ENCODE data around the gene SPDYE9. TPM values are rescaled to one million over a fixed set of nuclear protein-coding genes. Genes with fewer than 3 reads are reported as not detected.
"Not testable (repeated sequence)": the region's sequence is repeated elsewhere in the genome, so short reads cannot be mapped to it uniquely, and the experiment has no call there.

SPDYE9 gene
- total RNA-seq (2014; rRNA removed; shearing (Covaris generic)): not detected in 2 replicates
- not detected in 2 replicates for total RNA-seq (2022)
- not detected for Bru-seq, nascent RNA
- not detected for BruChase-seq, experiment 1, labeled RNA remaining after a 6-hour chase
- not detected for BruChase-seq, experiment 2, labeled RNA remaining after a 2-hour chase
- long read RNA-seq, partial matches to known transcripts: 0 of 25 reads
- long read RNA-seq, other reads (novel, unspliced or antisense): 25 of 25 reads

- DNase-seq (ENCODE audit: low spot score); H3K4me2 ChIP-seq (ENCODE audit: low read length); H3K27ac ChIP-seq (ENCODE audit: low read depth, low read length, poor library complexity, severe bottlenecking); H3K4me1 ChIP-seq (ENCODE audit: insufficient read depth, low read length, poor library complexity, severe bottlenecking); H3K36me3 ChIP-seq (ENCODE audit: insufficient read depth, low read length); CTCF ChIA-PET (ENCODE audit: unreplicated experiment); H2AFZ ChIP-seq (ENCODE audit: low read length); H3K4me3 ChIP-seq (ENCODE audit: low read depth, low read length, poor library complexity, severe bottlenecking); POLR2A ChIA-PET; H3K79me2 ChIP-seq (ENCODE audit: insufficient read depth, low read depth, low read length); H3K9me3 ChIP-seq (ENCODE audit: low read length); intact Hi-C loops (cut with micrococcal nuclease; ENCODE audit: unreplicated experiment); H4K20me1 ChIP-seq (ENCODE audit: insufficient read depth, low read length); H3K9me2 ChIP-seq (ENCODE audit: insufficient read depth, low read length); BruUV-seq (replicated peaks): not testable (repeated sequence)
Measured at GRCh38 chr7:73085938-73086337, at the start of gene SPDYE9. Gene SPDYE9 (minus strand): TSS chr7:73086038. CDS start chr7:73084238, 1,800 bp downstream.

- H3K36me3 ChIP-seq (ENCODE audit: insufficient read depth, low read length); intact Hi-C loops (cut with micrococcal nuclease; ENCODE audit: unreplicated experiment); H3K9me2 ChIP-seq (ENCODE audit: insufficient read depth, low read length); H4K20me1 ChIP-seq (ENCODE audit: insufficient read depth, low read length); H3K27ac ChIP-seq (ENCODE audit: low read depth, low read length, poor library complexity, severe bottlenecking); H3K4me2 ChIP-seq (ENCODE audit: low read length); H3K4me3 ChIP-seq (ENCODE audit: low read depth, low read length, poor library complexity, severe bottlenecking); H2AFZ ChIP-seq (ENCODE audit: low read length); CTCF ChIA-PET (ENCODE audit: unreplicated experiment); H3K4me1 ChIP-seq (ENCODE audit: insufficient read depth, low read length, poor library complexity, severe bottlenecking); POLR2A ChIA-PET; H3K9me3 ChIP-seq (ENCODE audit: low read length); BruUV-seq (replicated peaks); DNase-seq (ENCODE audit: low spot score); H3K79me2 ChIP-seq (ENCODE audit: insufficient read depth, low read depth, low read length): not testable (repeated sequence)
Measured at GRCh38 chr7:73134866-73135265, 49.0 kb upstream of the SPDYE9 start.

GRCh38 chr7:73132651-73133217 lies 46.9 kb upstream of the SPDYE9 start:
- H3K9me2 ChIP-seq (ENCODE audit: insufficient read depth, low read length); CTCF ChIA-PET (ENCODE audit: unreplicated experiment); POLR2A ChIA-PET; DNase-seq (ENCODE audit: low spot score); H3K36me3 ChIP-seq (ENCODE audit: insufficient read depth, low read length); H3K4me1 ChIP-seq (ENCODE audit: insufficient read depth, low read length, poor library complexity, severe bottlenecking); BruUV-seq (replicated peaks); H2AFZ ChIP-seq (ENCODE audit: low read length); H3K4me2 ChIP-seq (ENCODE audit: low read length); H3K9me3 ChIP-seq (ENCODE audit: low read length); H4K20me1 ChIP-seq (ENCODE audit: insufficient read depth, low read length); H3K4me3 ChIP-seq (ENCODE audit: low read depth, low read length, poor library complexity, severe bottlenecking); intact Hi-C loops (cut with micrococcal nuclease; ENCODE audit: unreplicated experiment); H3K79me2 ChIP-seq (ENCODE audit: insufficient read depth, low read depth, low read length); H3K27ac ChIP-seq (ENCODE audit: low read depth, low read length, poor library complexity, severe bottlenecking): not testable (repeated sequence)

GRCh38 chr7:73130612-73131011 lies 44.8 kb upstream of the SPDYE9 start:
- H2AFZ ChIP-seq (ENCODE audit: low read length); H3K27ac ChIP-seq (ENCODE audit: low read depth, low read length, poor library complexity, severe bottlenecking); H3K4me1 ChIP-seq (ENCODE audit: insufficient read depth, low read length, poor library complexity, severe bottlenecking); H3K36me3 ChIP-seq (ENCODE audit: insufficient read depth, low read length); intact Hi-C loops (cut with micrococcal nuclease; ENCODE audit: unreplicated experiment); H4K20me1 ChIP-seq (ENCODE audit: insufficient read depth, low read length); H3K4me2 ChIP-seq (ENCODE audit: low read length); POLR2A ChIA-PET; H3K4me3 ChIP-seq (ENCODE audit: low read depth, low read length, poor library complexity, severe bottlenecking); CTCF ChIA-PET (ENCODE audit: unreplicated experiment); BruUV-seq (replicated peaks); DNase-seq (ENCODE audit: low spot score); H3K79me2 ChIP-seq (ENCODE audit: insufficient read depth, low read depth, low read length); H3K9me3 ChIP-seq (ENCODE audit: low read length); H3K9me2 ChIP-seq (ENCODE audit: insufficient read depth, low read length): not testable (repeated sequence)
